Calu3 (cell line): Measurements from ENCODE around the gene TMEM221. TPM values are rescaled to one million over a fixed set of nuclear protein-coding genes. Genes with fewer than 3 reads are reported as not detected.

Source experiments
- BruUV-seq: library from RNA; stranded (reverse); fragments of 400-500 nt; replicated peaks from 2 replicates; lab custom pipeline; 2021; lab: Mats Ljungman, UMichigan
- CTCF ChIA-PET: fragments of 300-600 bp; sonication (Branson Sonifier 250); formaldehyde crosslinking; loops from one replicate; lab custom pipeline; 2022; ENCODE audit warnings: antibody characterized with exemption; lab: Charles Lee
- DNase-seq: peaks from one replicate; pipeline ENCODE4 v3.0.0; 2022
- H3K27ac Mint-ChIP-seq: one replicate; pipeline ENCODE4 v1.8.0; 2022; ENCODE audit warnings: mixed read lengths; ENCODE audit not compliant: unreplicated experiment
- H3K27me3 Mint-ChIP-seq: one replicate; pipeline ENCODE4 v1.8.0; 2022; ENCODE audit warnings: mixed read lengths; ENCODE audit not compliant: unreplicated experiment
- H3K36me3 Mint-ChIP-seq: one replicate; pipeline ENCODE4 v1.8.0; 2022; ENCODE audit warnings: mild to moderate bottlenecking, moderate library complexity, mixed read lengths; ENCODE audit not compliant: insufficient read depth, unreplicated experiment
- H3K4me1 Mint-ChIP-seq: one replicate; pipeline ENCODE4 v1.8.0; 2022; ENCODE audit warnings: mild to moderate bottlenecking, low read depth, mixed read lengths; ENCODE audit not compliant: unreplicated experiment
- H3K4me3 Mint-ChIP-seq: one replicate; pipeline ENCODE4 v1.8.0; 2022; ENCODE audit warnings: mild to moderate bottlenecking, low read depth, moderate library complexity, mixed read lengths; ENCODE audit not compliant: unreplicated experiment
- H3K9me3 Mint-ChIP-seq: one replicate; pipeline ENCODE4 v1.8.0; 2022; ENCODE audit warnings: low read depth, mixed read lengths; ENCODE audit not compliant: unreplicated experiment
- intact Hi-C: fragments of 100-400 bp; cut with micrococcal nuclease; formaldehyde crosslinking; loops from one replicate; pipeline ENCODE4 v1.10.0; 2022; ENCODE audit not compliant: unreplicated experiment
- total RNA-seq: library from RNA; stranded (reverse); gene quantifications from 2 replicates; pipeline ENCODE4 v1.2.3, GENCODE V29; 2022
- TF ChIP-seq, protein P1 (sequence below): fragments of 200-600 bp; IDR thresholded peaks from one replicate; pipeline ENCODE4 v1.8.0; 2022; ENCODE audit warnings: antibody characterized with exemption; ENCODE audit not compliant: unreplicated experiment

Gene TMEM221
- total RNA-seq, 1 experiment from 2014 or later, result 0.59 TPM

DNA sequence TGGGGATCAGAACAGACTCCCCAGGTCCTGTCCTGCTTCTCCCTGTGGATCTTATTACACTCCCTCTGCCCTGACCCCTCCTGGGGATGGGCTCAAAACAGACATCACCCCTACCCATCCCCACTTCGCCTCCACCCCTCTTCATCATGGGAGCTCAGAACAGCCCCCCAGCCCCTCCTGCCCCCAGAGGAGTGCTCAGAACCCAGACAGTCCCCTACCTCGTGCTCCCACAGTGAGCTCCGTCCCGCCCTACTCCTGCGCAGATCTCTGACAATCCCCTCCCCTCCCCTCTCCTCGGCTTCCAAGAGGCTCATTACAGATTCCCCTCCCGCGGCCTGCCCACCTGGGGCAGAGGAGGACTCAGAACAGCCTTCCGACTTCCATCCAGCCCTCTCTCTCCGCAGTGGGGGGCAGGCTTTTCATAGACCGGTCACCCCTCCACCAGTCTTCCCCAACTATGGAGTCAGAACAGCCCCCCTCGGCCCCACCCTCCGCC, 6.2 kb upstream of the TMEM221 start:
- Mint-ChIP-seq H3K36me3 (no peaks in the 10 kb centered on the region), H3K4me1 (no peaks in the 10 kb centered on the region), H3K27ac (no peak overlapping the region), H3K4me3 (no peak overlapping the region), H3K9me3 (no peaks in the 10 kb centered on the region), H3K27me3 (peaks cover 30% of the 10 kb centered on the region)
- no peak for DNase-seq
- intact Hi-C loops, result loop anchor here (5.0 kb wide), 1 partner anchor 313 kb away; no protein-coding TSS in a partner anchor
- CTCF ChIA-PET, result no interaction called here
- TF ChIP-seq, protein P1, sequence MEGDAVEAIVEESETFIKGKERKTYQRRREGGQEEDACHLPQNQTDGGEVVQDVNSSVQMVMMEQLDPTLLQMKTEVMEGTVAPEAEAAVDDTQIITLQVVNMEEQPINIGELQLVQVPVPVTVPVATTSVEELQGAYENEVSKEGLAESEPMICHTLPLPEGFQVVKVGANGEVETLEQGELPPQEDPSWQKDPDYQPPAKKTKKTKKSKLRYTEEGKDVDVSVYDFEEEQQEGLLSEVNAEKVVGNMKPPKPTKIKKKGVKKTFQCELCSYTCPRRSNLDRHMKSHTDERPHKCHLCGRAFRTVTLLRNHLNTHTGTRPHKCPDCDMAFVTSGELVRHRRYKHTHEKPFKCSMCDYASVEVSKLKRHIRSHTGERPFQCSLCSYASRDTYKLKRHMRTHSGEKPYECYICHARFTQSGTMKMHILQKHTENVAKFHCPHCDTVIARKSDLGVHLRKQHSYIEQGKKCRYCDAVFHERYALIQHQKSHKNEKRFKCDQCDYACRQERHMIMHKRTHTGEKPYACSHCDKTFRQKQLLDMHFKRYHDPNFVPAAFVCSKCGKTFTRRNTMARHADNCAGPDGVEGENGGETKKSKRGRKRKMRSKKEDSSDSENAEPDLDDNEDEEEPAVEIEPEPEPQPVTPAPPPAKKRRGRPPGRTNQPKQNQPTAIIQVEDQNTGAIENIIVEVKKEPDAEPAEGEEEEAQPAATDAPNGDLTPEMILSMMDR, result no peak
- BruUV-seq, result no TSS peak

- TF ChIP-seq, protein P1, result no peak
- DNase-seq, result no peak
- no peaks in the 10 kb centered on the region for H3K9me3 Mint-ChIP-seq
- no peaks in the 10 kb centered on the region for H3K4me1 Mint-ChIP-seq
- H3K4me3 Mint-ChIP-seq, result no peak overlapping the region
- BruUV-seq, result no TSS peak
- no peaks in the 10 kb centered on the region for H3K36me3 Mint-ChIP-seq
- no peak overlapping the region for H3K27ac Mint-ChIP-seq
- intact Hi-C loops, result loop anchor here (5.0 kb wide), 1 partner anchor 315 kb away; no protein-coding TSS in a partner anchor
- H3K27me3 Mint-ChIP-seq, result peaks cover 18% of the 10 kb centered on the region
- CTCF ChIA-PET, result no interaction called here
Measured at GRCh38 chr19:17451820-17452219, 3.4 kb upstream of the TMEM221 start.

DNA sequence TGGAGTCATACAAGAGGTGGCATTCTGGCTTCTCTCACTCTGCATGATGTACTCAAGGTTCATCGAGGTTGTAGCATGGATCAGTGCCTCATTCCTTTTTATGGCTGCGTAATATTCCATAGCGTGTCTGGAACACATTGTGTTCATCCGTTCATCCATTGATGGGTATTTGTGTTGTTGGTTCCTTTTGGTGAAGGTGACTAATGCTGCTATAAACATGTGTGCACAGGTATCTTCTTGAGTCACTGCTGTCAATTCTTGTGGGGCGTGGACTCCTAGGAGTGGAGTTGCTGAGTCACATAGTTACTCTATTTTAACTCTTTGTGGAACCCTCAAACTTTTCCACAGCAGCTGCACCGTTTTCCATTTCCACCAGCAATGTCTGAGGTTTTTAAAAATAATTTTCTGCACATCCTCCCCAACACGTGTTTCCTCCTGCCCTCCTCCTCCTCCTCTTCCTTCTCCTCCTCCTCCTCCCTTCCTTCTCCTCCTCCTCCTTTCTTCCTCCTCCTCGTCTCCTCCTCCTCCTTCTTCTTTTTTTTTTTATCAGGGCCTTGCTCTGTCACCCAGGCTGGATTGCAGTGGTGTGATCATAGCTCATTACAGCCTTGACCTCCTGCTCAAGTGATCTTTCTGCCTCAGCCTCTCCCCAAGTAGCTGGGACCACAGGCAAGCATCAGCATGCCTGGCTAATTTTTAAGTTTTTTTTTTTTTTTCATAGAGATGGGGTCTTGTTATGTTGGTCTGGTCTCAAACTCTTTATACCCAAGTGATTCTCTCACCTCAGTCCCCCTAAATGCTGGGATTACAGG, 2.0 kb upstream of the TMEM221 start:
- H3K27me3 Mint-ChIP-seq, result peaks cover 15% of the 10 kb centered on the region

DNA sequence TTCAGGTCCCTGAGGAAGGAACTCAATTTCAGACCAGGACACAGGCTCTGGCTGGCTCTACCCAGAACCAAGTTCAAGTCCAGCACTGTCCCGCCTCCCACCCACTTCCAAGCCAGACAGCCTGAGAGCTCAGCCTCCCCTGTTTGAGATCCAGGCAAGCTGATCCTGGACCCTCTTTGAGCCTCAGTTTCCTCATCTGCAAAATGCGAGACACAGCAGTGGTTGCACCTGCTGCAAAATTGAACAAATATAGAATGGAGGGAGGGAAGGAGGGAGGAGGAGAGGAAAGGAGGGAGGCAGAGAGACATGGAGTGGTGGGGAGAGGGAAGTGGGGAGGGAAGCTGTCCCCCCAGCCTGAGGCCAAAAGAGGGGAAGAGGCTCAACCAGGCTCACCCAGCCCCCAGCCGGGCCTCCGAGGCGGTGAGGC, 751 bp downstream of the TMEM221 start:
- DNase-seq, result no peak
- no peaks in the 10 kb centered on the region for H3K4me1 Mint-ChIP-seq
- H3K27me3 Mint-ChIP-seq, result no peaks in the 10 kb centered on the region
- TF ChIP-seq, protein P1, result no peak
- no peak overlapping the region for H3K4me3 Mint-ChIP-seq
- intact Hi-C loops, result no loop called here
- H3K36me3 Mint-ChIP-seq, result no peaks in the 10 kb centered on the region
- H3K9me3 Mint-ChIP-seq, result no peaks in the 10 kb centered on the region
- BruUV-seq, result no TSS peak
- CTCF ChIA-PET, result interaction anchor here (0.6 to 0.8 kb wide), 3 partner anchors 10 to 35 kb away, joined by 4 to 5 read pairs (median 4); no protein-coding TSS in a partner anchor
- no peak overlapping the region for H3K27ac Mint-ChIP-seq

More for the DNA sequence above, 2.0 kb upstream of the TMEM221 start:
- no peaks in the 10 kb centered on the region for H3K9me3 Mint-ChIP-seq
- peak; percentile 14 for DNase-seq
- no peaks in the 10 kb centered on the region for H3K4me1 Mint-ChIP-seq
- H3K27ac Mint-ChIP-seq, result no peak overlapping the region
- TF ChIP-seq, protein P1, result no peak
- CTCF ChIA-PET, result interaction anchor here (0.7 kb wide), 1 partner anchor 9 kb away, joined by 6 read pairs; no protein-coding TSS in a partner anchor
- intact Hi-C loops, result loop anchor here (5.0 kb wide), 1 partner anchor 317 kb away; no protein-coding TSS in a partner anchor
- H3K4me3 Mint-ChIP-seq, result no peak overlapping the region
- H3K36me3 Mint-ChIP-seq, result no peaks in the 10 kb centered on the region
- BruUV-seq, result no TSS peak
